Pancreas (tissue), 10 donors: ENCODE measurements around the gene ZBTB12. TPM values are rescaled to one million over a fixed set of nuclear protein-coding genes. Genes with fewer than 3 reads are reported as not detected.
A peak's percentile ranks its signal among the peaks of the same experiment; 100 is the strongest.
"Not testable (repeated sequence)": the region's sequence is repeated elsewhere in the genome, so short reads cannot be mapped to it uniquely, and the experiment has no call there.

Experiments used
- ATAC-seq, 4 donors: fragments of 200-7000 bp; cut with Tn5 transposase; one replicate each; pipeline versions ENCODE4 v1.8.0 to v1.9.1; 2020; ENCODE audit warnings: mild to moderate bottlenecking in 4 of 4, moderate library complexity in 4 of 4
- DNase-seq, 6 donors: peaks; one replicate each; pipeline ENCODE4 v3.0.0-alpha.2; 2020
- FAIRE-seq: peaks from 2 replicates; lab custom pipeline; 2012; peaks lifted over from hg19 to GRCh38; lab: Jason Lieb, UNC
- H3K27ac ChIP-seq, 4 donors: fragments of 200-600 bp; sonication (generic); 1 replicate in 3 of 4; 2 replicates in 1 of 4; pipeline versions ENCODE4 v1.5.0 to v1.8.0; 2020
- H3K27me3 ChIP-seq, 4 donors: fragments of 200-600 bp; one replicate each; pipeline ENCODE4 v1.8.0; 2021
- H3K36me3 ChIP-seq, 3 donors: fragments of 200-600 bp; sonication (generic) in 1 of 3; one replicate each; pipeline versions ENCODE4 v1.5.0 to v1.8.0; 2020 to 2021
- H3K4me1 ChIP-seq, 3 donors: fragments of 200-600 bp; one replicate each; pipeline ENCODE4 v1.8.0; 2021
- H3K4me3 ChIP-seq, 4 donors: fragments of 200-600 bp; sonication (generic) in 2 of 4; one replicate each; pipeline versions ENCODE4 v1.5.0 to v1.8.0; 2020 to 2021
- H3K9me3 ChIP-seq, 4 donors: fragments of 200-600 bp; one replicate each; pipeline ENCODE4 v1.8.0; 2021
- WGBS, 2 donors: extraction: QIAGEN DNeasy Blood & Tissue Kit; methylation state at CpG; one replicate each; pipeline ENCODE4 v1.1.7; 2013; 5-methylcytosine and 5-hydroxymethylcytosine counted together
- intact Hi-C, 3 donors: fragments of 100-400 bp; cut with DNase I; formaldehyde crosslinking; loops; one replicate each; pipeline versions ENCODE4 v1.11.1 to v1.14.2; 2022
- polyA plus RNA-seq, 2 donors: library from polyadenylated mRNA; stranded (reverse); fragments of 200-250 nt; gene quantifications; one replicate each; pipeline ENCODE4 v1.2.3, GENCODE V29; 2013
- total RNA-seq, 6 donors: library from RNA; stranded (reverse); fragmentation: NEBNext Ultra II Directional in 4 of 6; extraction: Animal tissue kit (Norgen Biotek cat#: 25700) in 4 of 6; gene quantifications; one replicate each; pipeline versions ENCODE4 v1.2.1 to v1.2.4, GENCODE V29; 2021 to 2023
- TF ChIP-seq, protein P1 (sequence below), 4 donors: fragments of 200-600 bp; sonication (generic) in 3 of 4; IDR thresholded peaks; one replicate each; pipeline versions ENCODE4 v1.5.0 to v1.8.0; 2021; ENCODE audit warnings: antibody characterized with exemption in 4 of 4
- donor health status: healthy with polysubstance abuse.
- donor health status: DM: no; HTN: no; CAD: no; lungs with moderate emphysema.
- donor health status: DM: no; HTN: no; CAD: no.
- donor health status: control.
- donor health status: control.
- donor health status: Bipolar disorder and iron deficiency.
- donor health status: DM: yes; HTN: yes; CAD: no.
- donor health status: DM: no; HTN: no; CAD: no.
- donor health status: DM: no; HTN: no; CAD: no.
- donor health status: DM: yes; HTN: yes; CAD: no.

The ZBTB12 gene
- total and polyA plus RNA-seq, 8 donors, result 0.60 to 4.5 (median 2.1) TPM

- Histone ChIP-seq H3K4me3 (no peak overlapping the region), H3K4me1 (no peaks in the 10 kb centered on the region), H3K9me3 (no peaks in the 10 kb centered on the region), H3K36me3 (no peaks in the 10 kb centered on the region), H3K27me3 (no peaks in the 10 kb centered on the region), H3K27ac (no peak overlapping the region)
- TF ChIP-seq, protein P1, sequence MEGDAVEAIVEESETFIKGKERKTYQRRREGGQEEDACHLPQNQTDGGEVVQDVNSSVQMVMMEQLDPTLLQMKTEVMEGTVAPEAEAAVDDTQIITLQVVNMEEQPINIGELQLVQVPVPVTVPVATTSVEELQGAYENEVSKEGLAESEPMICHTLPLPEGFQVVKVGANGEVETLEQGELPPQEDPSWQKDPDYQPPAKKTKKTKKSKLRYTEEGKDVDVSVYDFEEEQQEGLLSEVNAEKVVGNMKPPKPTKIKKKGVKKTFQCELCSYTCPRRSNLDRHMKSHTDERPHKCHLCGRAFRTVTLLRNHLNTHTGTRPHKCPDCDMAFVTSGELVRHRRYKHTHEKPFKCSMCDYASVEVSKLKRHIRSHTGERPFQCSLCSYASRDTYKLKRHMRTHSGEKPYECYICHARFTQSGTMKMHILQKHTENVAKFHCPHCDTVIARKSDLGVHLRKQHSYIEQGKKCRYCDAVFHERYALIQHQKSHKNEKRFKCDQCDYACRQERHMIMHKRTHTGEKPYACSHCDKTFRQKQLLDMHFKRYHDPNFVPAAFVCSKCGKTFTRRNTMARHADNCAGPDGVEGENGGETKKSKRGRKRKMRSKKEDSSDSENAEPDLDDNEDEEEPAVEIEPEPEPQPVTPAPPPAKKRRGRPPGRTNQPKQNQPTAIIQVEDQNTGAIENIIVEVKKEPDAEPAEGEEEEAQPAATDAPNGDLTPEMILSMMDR (IDR thresholded peaks at IDR 0.05), result no peak
- no peak for DNase-seq
- no peak for FAIRE-seq
- 20 to 25% methylated on average over 4 of the region's 4 CpGs for whole genome bisulfite sequencing, 2 donors
- intact Hi-C loops, result loop anchor here in 2 of 3 donors (10.0 kb wide), 1 partner anchor 46 kb away; the partner anchor contains the start of genes NELFE (in 2 of the 2) and SKIC2 (in 2 of the 2)
- no peak for ATAC-seq
Observed at GRCh38 chr6:31908791-31909190, 6.9 kb upstream of the ZBTB12 start.

DNA sequence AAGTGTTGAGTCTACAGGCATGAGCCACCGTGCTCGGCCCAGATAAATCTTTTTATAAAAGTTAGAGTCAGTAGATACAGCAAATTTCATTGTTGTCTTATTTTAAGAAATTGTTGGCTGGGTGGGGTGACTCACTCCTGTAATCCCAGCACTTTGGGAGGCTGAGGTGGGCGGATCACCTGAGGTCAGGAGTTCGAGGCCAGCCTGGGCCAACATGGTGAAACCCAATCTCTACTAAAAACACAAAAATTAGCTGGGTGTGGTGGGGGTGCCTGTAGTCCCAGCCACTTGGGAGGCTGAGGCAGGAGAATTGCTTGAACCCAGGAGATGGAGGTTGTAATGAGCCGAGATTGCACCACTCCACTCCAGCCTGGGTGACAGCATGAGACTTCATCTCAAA lies 6.4 kb upstream of the ZBTB12 start:
- not testable (repeated sequence) for H3K36me3 ChIP-seq, FAIRE-seq, ATAC-seq, H3K9me3 ChIP-seq, H3K27me3 ChIP-seq, H3K4me3 ChIP-seq, H3K4me1 ChIP-seq, H3K27ac ChIP-seq, DNase-seq
- intact Hi-C loops, result loop anchor here in 2 of 3 donors (10.0 kb wide), 1 partner anchor 47 kb away; the partner anchor contains the start of genes NELFE (in 2 of the 2) and SKIC2 (in 2 of the 2)
- 79 to 82% methylated on average over 5 of the region's 5 CpGs for WGBS, 2 donors

DNA sequence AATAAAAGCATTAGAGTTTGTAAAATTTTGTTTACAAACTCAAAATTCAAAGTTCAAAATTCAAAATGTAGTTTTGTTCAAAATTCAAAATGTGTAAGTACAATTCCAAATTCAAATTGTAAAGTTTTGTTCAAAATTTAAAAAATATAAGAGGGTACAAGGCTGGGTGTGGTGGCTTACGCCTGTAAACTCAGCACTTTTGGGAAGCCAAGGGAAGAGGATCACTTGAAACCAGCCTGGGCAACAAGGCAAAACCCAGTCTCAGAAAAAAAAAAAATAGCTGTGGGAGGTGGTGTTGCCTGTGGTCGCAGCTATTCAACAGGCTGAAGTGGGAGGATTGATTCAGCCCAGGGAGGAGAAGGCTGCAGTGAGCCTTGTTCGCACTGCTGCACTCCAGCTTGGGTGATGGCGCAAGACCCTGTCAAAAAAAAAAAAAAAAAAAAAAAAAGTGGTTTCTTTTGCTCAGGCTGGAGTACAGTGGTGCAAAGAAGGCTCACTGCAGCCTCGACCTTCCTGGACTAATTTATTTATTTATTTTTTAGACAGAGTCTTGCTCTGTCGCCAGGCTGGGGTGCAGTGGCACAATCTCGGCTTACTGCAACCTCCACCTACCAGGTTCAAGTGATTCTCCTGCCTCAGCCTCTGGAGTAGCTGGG lies 5.4 kb upstream of the ZBTB12 start:
- WGBS, 2 donors, result 42 to 45% methylated on average over 7 of the region's 7 CpGs
- intact Hi-C loops, result loop anchor here in 2 of 3 donors (10.0 kb wide), 1 partner anchor 48 kb away; the partner anchor contains the start of genes NELFE (in 2 of the 2) and SKIC2 (in 2 of the 2)

GRCh38 chr6:31906727-31907126 lies 4.8 kb upstream of the ZBTB12 start:
- not testable (repeated sequence) for H3K27me3 ChIP-seq, ATAC-seq, DNase-seq, H3K36me3 ChIP-seq, FAIRE-seq, H3K27ac ChIP-seq, H3K9me3 ChIP-seq, H3K4me1 ChIP-seq, H3K4me3 ChIP-seq
- intact Hi-C loops, result loop anchor here in 2 of 3 donors (10.0 kb wide), 1 partner anchor 48 kb away; the partner anchor contains the start of genes NELFE (in 2 of the 2) and SKIC2 (in 2 of the 2)
- 65 to 72% methylated on average over 8 of the region's 8 CpGs for WGBS, 2 donors

More for the DNA sequence above, 5.4 kb upstream of the ZBTB12 start:
- H3K4me3 ChIP-seq, result no peak overlapping the region
- FAIRE-seq, result no peak
- H3K36me3 ChIP-seq, result no peaks in the 10 kb centered on the region
- DNase-seq, result no peak
- TF ChIP-seq, protein P1 (IDR thresholded peaks at IDR 0.05), result no peak
- H3K4me1 ChIP-seq, result peaks cover 0 to 6% (median 0%) of the 10 kb centered on the region in 3 donors
- peak in 2 of 4 donors; percentile 22 to 34 for ATAC-seq
- no peak overlapping the region for H3K27ac ChIP-seq
- no peaks in the 10 kb centered on the region for H3K9me3 ChIP-seq
- H3K27me3 ChIP-seq, result no peaks in the 10 kb centered on the region

- Histone ChIP-seq H3K4me3 (no peak overlapping the region), H3K36me3 (no peaks in the 10 kb centered on the region), H3K27me3 (no peaks in the 10 kb centered on the region), H3K4me1 (peaks cover 0 to 6% (median 0%) of the 10 kb centered on the region in 3 donors), H3K9me3 (no peaks in the 10 kb centered on the region), H3K27ac (no peak overlapping the region)
- TF ChIP-seq, protein P1 (IDR thresholded peaks at IDR 0.05), result no peak
- no peak for ATAC-seq
- no peak for DNase-seq
- intact Hi-C loops, result loop anchor here in 2 of 3 donors (10.0 kb wide), 1 partner anchor 49 kb away; the partner anchor contains the start of genes NELFE (in 2 of the 2) and SKIC2 (in 2 of the 2)
- no peak for FAIRE-seq
- WGBS, 2 donors, result 28 to 37% methylated on average over 4 of the region's 4 CpGs
Observed at GRCh38 chr6:31906122-31906521, 4.2 kb upstream of the ZBTB12 start.
